A549 treated with CORT108297 at 1 μM for 4 hours (cell line): ENCODE data around the gene PLCB3. TPM values are rescaled to one million over a fixed set of nuclear protein-coding genes. Genes with fewer than 3 reads are reported as not detected.

Experiments
- total RNA-seq: library from RNA; stranded (reverse); fragments of 200-300 nt; extraction: Qiagen RNA extraction; gene quantifications from 5 replicates; pipeline ENCODE4 v1.2.3, GENCODE V29; 2022

The PLCB3 gene
- total RNA-seq, 1 experiment from 2014 or later: 25.5 TPM

GRCh38 chr11:64317961-64318765, 66.8 kb downstream of the PLCB3 start, which contains the start of gene PRDX5:
TSS of gene PRDX5 (plus strand) at chr11:64318121. CDS start at chr11:64318216, 95 bp downstream.

Other genes starting within 250 kb of the PLCB3 start
- gene FLRT1, start 215.6 kb upstream of the PLCB3 start, total RNA-seq: 0.03 to 0.07 TPM (median 0.06 TPM) in 5 replicates
- gene MACROD1, start 85.4 kb upstream of the PLCB3 start, total RNA-seq: 6.1 to 14.8 TPM (median 13.6 TPM) in 5 replicates
- 242 to 294 TPM (median 250 TPM) in 5 replicates for gene STIP1, start 65.4 kb upstream of the PLCB3 start, total RNA-seq
- 0.87 to 4.3 TPM (median 1.5 TPM) in 5 replicates for gene FERMT3, start 44.8 kb upstream of the PLCB3 start, total RNA-seq
- 18.8 to 29.6 TPM (median 28.4 TPM) in 5 replicates for gene TRPT1, start 25.3 kb upstream of the PLCB3 start, total RNA-seq
- 32.7 to 41.9 TPM (median 40.5 TPM) in 5 replicates for gene NUDT22, start 25.3 kb upstream of the PLCB3 start, total RNA-seq
- 18.5 to 24.0 TPM (median 23.4 TPM) in 5 replicates for gene DNAJC4, start 21.0 kb upstream of the PLCB3 start, total RNA-seq
- 35.3 to 52.8 TPM (median 49.7 TPM) in 5 replicates for gene VEGFB, start 16.9 kb upstream of the PLCB3 start, total RNA-seq
- 121 to 143 TPM (median 138 TPM) in 5 replicates for gene FKBP2, start 10.4 kb upstream of the PLCB3 start, total RNA-seq
- 222 to 403 TPM (median 372 TPM) in 5 replicates for gene PPP1R14B, start 4.6 kb upstream of the PLCB3 start, total RNA-seq
- gene BAD, start 33.1 kb downstream of the PLCB3 start, total RNA-seq: 74.5 to 102 TPM (median 92.9 TPM) in 5 replicates
- gene GPR137, start 34.3 kb downstream of the PLCB3 start, total RNA-seq: 33.2 to 57.0 TPM (median 50.5 TPM) in 5 replicates
- gene KCNK4, start 39.8 kb downstream of the PLCB3 start, total RNA-seq: 0.07 to 0.10 TPM (median 0.09 TPM) in 3 of 5 replicates, not detected in the others
- 2.2 to 3.2 TPM (median 2.7 TPM) in 5 replicates for gene CATSPERZ, start 48.8 kb downstream of the PLCB3 start, total RNA-seq
- gene ESRRA, start 54.0 kb downstream of the PLCB3 start, total RNA-seq: 38.9 to 67.0 TPM (median 66.2 TPM) in 5 replicates
- 420 to 490 TPM (median 440 TPM) in 5 replicates for gene TRMT112, start 66.0 kb downstream of the PLCB3 start, total RNA-seq
- gene PRDX5, start 66.6 kb downstream of the PLCB3 start, total RNA-seq: 388 to 493 TPM (median 487 TPM) in 5 replicates
- gene CCDC88B, start 88.7 kb downstream of the PLCB3 start, total RNA-seq: 10.4 to 14.4 TPM (median 12.6 TPM) in 5 replicates
- gene RPS6KA4, start 107.6 kb downstream of the PLCB3 start, total RNA-seq: 51.0 to 71.6 TPM (median 67.7 TPM) in 5 replicates